H9 (cell line): ENCODE results near the gene SHC4. TPM values are rescaled to one million over a fixed set of nuclear protein-coding genes. Genes with fewer than 3 reads are reported as not detected.

Experiments
- DNase-seq: peaks from one replicate; pipeline ENCODE4 v3.0.0-alpha.2; 2017
- H2AFZ ChIP-seq: one replicate; pipeline ENCODE4 v1.6.1; 2013; ENCODE audit warnings: mild to moderate bottlenecking, low read length, control low read depth, moderate library complexity
- H2AK5ac ChIP-seq: 2 replicates; pipeline ENCODE4 v1.6.1; 2013; ENCODE audit warnings: low read length, control low read depth, mixed read lengths; ENCODE audit not compliant: insufficient read length
- H2BK120ac ChIP-seq: one replicate; pipeline ENCODE4 v1.6.1; 2013; ENCODE audit warnings: low read depth, mild to moderate bottlenecking, low read length, control low read depth, inconsistent platforms; ENCODE audit not compliant: poor library complexity, severe bottlenecking
- H2BK12ac ChIP-seq: 2 replicates; pipeline ENCODE4 v1.6.1; 2013; ENCODE audit warnings: low read length, control low read depth, mixed read lengths, low read depth; ENCODE audit not compliant: insufficient read length
- H2BK15ac ChIP-seq: 2 replicates; pipeline ENCODE4 v1.6.1; 2013; ENCODE audit warnings: low read depth, low read length, control low read depth
- H2BK20ac ChIP-seq: one replicate; pipeline ENCODE4 v1.6.1; 2013; ENCODE audit warnings: low read depth, mild to moderate bottlenecking, low read length, control low read depth, inconsistent platforms; ENCODE audit not compliant: poor library complexity, severe bottlenecking
- H2BK5ac ChIP-seq: 2 replicates; pipeline ENCODE4 v1.6.1; 2013; ENCODE audit warnings: low read length, control low read depth, mixed read lengths; ENCODE audit not compliant: insufficient read length
- H3K14ac ChIP-seq: 2 replicates; pipeline ENCODE4 v1.6.1; 2013; ENCODE audit warnings: low read length, control low read depth; ENCODE audit not compliant: insufficient read depth
- H3K18ac ChIP-seq: 2 replicates; pipeline ENCODE4 v1.6.1; 2013; ENCODE audit warnings: low read depth, mild to moderate bottlenecking, mixed read lengths, low read length, control low read depth; ENCODE audit not compliant: insufficient read length
- H3K23ac ChIP-seq: 2 replicates; pipeline ENCODE4 v1.6.1; 2013; ENCODE audit warnings: low read length, control low read depth, mixed read lengths, low read depth; ENCODE audit not compliant: insufficient read length
- H3K23me2 ChIP-seq: 2 replicates; pipeline ENCODE4 v1.6.1; 2013; ENCODE audit warnings: low read depth, mild to moderate bottlenecking, mixed read lengths, low read length, control low read depth; ENCODE audit not compliant: insufficient read length, poor library complexity, severe bottlenecking
- H3K27ac ChIP-seq: 2 replicates; pipeline ENCODE4 v1.5.1; 2013; ENCODE audit warnings: low read length, control low read depth, mixed read lengths, low read depth; ENCODE audit not compliant: insufficient read length
- H3K27me3 ChIP-seq: 2 replicates; pipeline ENCODE4 v1.6.1; 2013; ENCODE audit warnings: low read length, control low read depth, inconsistent platforms; ENCODE audit not compliant: insufficient read depth
- H3K4ac ChIP-seq: 2 replicates; pipeline ENCODE4 v1.6.1; 2013; ENCODE audit warnings: low read depth, mild to moderate bottlenecking, control low read depth, inconsistent platforms, low read length, moderate library complexity
- H3K4me1 ChIP-seq: 2 replicates; pipeline ENCODE4 v1.6.1; 2013; ENCODE audit warnings: low read length, control low read depth, inconsistent platforms; ENCODE audit not compliant: insufficient read depth
- H3K4me2 ChIP-seq: 2 replicates; pipeline ENCODE4 v1.6.1; 2013; ENCODE audit warnings: low read length, control low read depth, mixed read lengths; ENCODE audit not compliant: insufficient read length, insufficient read depth
- H3K56ac ChIP-seq: 2 replicates; pipeline ENCODE4 v1.6.1; 2013; ENCODE audit warnings: low read depth, mild to moderate bottlenecking, mixed read lengths, low read length, control low read depth; ENCODE audit not compliant: insufficient read length
- H3K79me1 ChIP-seq: 2 replicates; pipeline ENCODE4 v1.6.1; 2013; ENCODE audit warnings: low read depth, mild to moderate bottlenecking, moderate library complexity, low read length, control low read depth, inconsistent platforms; ENCODE audit not compliant: insufficient read depth, poor library complexity, severe bottlenecking
- H3K79me2 ChIP-seq: 2 replicates; pipeline ENCODE4 v1.6.1; 2013; ENCODE audit warnings: low read length, control low read depth, inconsistent platforms; ENCODE audit not compliant: insufficient read depth
- H3K9ac ChIP-seq: 2 replicates; pipeline ENCODE4 v1.6.1; 2013; ENCODE audit warnings: low read length, control low read depth, mixed read lengths; ENCODE audit not compliant: insufficient read length; ENCODE audit errors: extremely low read depth
- H3K9me3 ChIP-seq: one replicate; pipeline ENCODE4 v1.6.1; 2013; ENCODE audit warnings: low read depth, low read length, inconsistent platforms; ENCODE audit not compliant: control insufficient read depth
- H3T11ph ChIP-seq: one replicate; pipeline ENCODE4 v1.6.1; 2013; ENCODE audit warnings: mild to moderate bottlenecking, low read length, control low read depth, inconsistent platforms
- H4K20me1 ChIP-seq: one replicate; pipeline ENCODE4 v1.6.1; 2013; ENCODE audit not compliant: control insufficient read depth, insufficient read length, insufficient read depth
- H4K5ac ChIP-seq: 2 replicates; pipeline ENCODE4 v1.6.1; 2013; ENCODE audit warnings: low read depth, mild to moderate bottlenecking, mixed read lengths, low read length, control low read depth; ENCODE audit not compliant: insufficient read length
- H4K8ac ChIP-seq: replicated peaks from 2 replicates; pipeline ENCODE4 v1.6.1; 2013; ENCODE audit warnings: low read length, control low read depth, mixed read lengths, low read depth; ENCODE audit not compliant: insufficient read length
- H4K91ac ChIP-seq: 2 replicates; pipeline ENCODE4 v1.6.1; 2013; ENCODE audit warnings: low read depth, mild to moderate bottlenecking, moderate library complexity, mixed read lengths, low read length, control low read depth; ENCODE audit not compliant: insufficient read length
- H3K27ac Mint-ChIP-seq, 3 experiments: 2 replicates in 2 of 3; 3 replicates in 1 of 3; pipeline ENCODE4 v1.8.0; 2020 to 2021; ENCODE audit warnings: mixed read lengths in 3 of 3, mild to moderate bottlenecking in 1 of 3, moderate library complexity in 1 of 3
- H3K27me3 Mint-ChIP-seq: 2 replicates; pipeline ENCODE4 v1.8.0; 2021; ENCODE audit warnings: low read depth, mild to moderate bottlenecking, moderate library complexity, mixed read lengths
- H3K36me3 Mint-ChIP-seq, 3 experiments: 2 replicates in 2 of 3; 3 replicates in 1 of 3; pipeline ENCODE4 v1.8.0; 2020 to 2021; ENCODE audit warnings: low read depth in 3 of 3, mixed read lengths in 3 of 3; ENCODE audit not compliant: insufficient read depth in 1 of 3
- H3K4me1 Mint-ChIP-seq, 2 experiments: 2 replicates each; pipeline ENCODE4 v1.8.0; 2020; ENCODE audit warnings: mixed read lengths in 2 of 2
- H3K4me3 Mint-ChIP-seq, 2 experiments: 2 replicates in 1 of 2; 3 replicates in 1 of 2; pipeline ENCODE4 v1.8.0; 2020 to 2021; ENCODE audit warnings: mild to moderate bottlenecking in 2 of 2, mixed read lengths in 2 of 2, moderate library complexity in 1 of 2
- H3K9me3 Mint-ChIP-seq, 2 experiments: 2 replicates in 1 of 2; 3 replicates in 1 of 2; pipeline ENCODE4 v1.8.0; 2020; ENCODE audit warnings: mild to moderate bottlenecking in 2 of 2, mixed read lengths in 2 of 2, moderate library complexity in 1 of 2
- WGBS: extraction: QIAGEN DNeasy Blood & Tissue Kit; methylation state at CpG from one replicate; pipeline ENCODE4 v1.1.7; 2013; ENCODE audit warnings: missing lambda C conversion rate, low lambda C conversion rate, mixed read lengths; ENCODE audit not compliant: insufficient read length; ENCODE audit errors: extremely low coverage; 5-methylcytosine and 5-hydroxymethylcytosine counted together
- total RNA-seq: library from RNA; stranded (reverse); gene quantifications from 2 replicates; pipeline ENCODE4 v1.2.1, GENCODE V29; 2021
- TF ChIP-seq, protein P1 (sequence below): fragments of 200-600 bp; sonication (generic); conservative IDR thresholded peaks from 3 replicates; pipeline ENCODE4 v1.8.0; 2021; ENCODE audit warnings: antibody characterized with exemption, mild to moderate bottlenecking

The SHC4 gene
- total RNA-seq, 1 experiment from 2014 or later: 0.26 TPM

DNA sequence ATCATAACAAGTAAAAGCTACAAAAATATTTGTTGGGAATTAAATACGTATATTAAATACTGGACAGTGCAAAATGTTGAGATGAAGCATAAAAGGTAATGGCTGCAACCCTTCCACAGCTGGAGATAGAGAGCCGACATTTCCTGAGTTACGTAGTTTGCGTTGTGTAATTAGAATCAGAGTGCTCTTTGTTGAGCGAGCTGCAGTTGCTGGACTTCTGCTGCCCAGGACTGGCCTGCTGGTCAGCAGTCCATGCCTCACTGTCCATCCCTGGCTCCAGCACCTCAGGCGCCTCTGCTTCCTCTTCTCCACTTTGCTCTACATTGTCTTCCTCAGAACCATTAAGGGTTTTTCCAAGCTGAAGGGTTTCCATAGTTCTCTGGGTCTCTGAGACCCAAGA, 28.4 kb upstream of the SHC4 start:
- no peak overlapping the region for H2BK15ac ChIP-seq
- no peak overlapping the region for H3T11ph ChIP-seq
- no peaks in the 10 kb centered on the region for H3K4me1 ChIP-seq
- no peak overlapping the region for H4K8ac ChIP-seq
- no CpG with 5 or more reads among the region's 6 CpGs for whole genome bisulfite sequencing
- no peaks in the 10 kb centered on the region for H3K23me2 ChIP-seq
- no peaks in the 10 kb centered on the region for H3K79me2 ChIP-seq
- H4K91ac ChIP-seq: no peak overlapping the region
- Mint-ChIP-seq H3K27ac (no peak overlapping the region), H3K4me1 (no peaks in the 10 kb centered on the region), H3K36me3 (peaks cover 7 to 35% (median 26%) of the 10 kb centered on the region in 3 experiments; a peak in 6 of 7 replicates), H3K9me3 (no peaks in the 10 kb centered on the region), H3K27me3 (peaks cover 1% of the 10 kb centered on the region; the same call in 1 of the 2 replicates), H3K4me3 (no peak overlapping the region)
- H4K5ac ChIP-seq: no peak overlapping the region
- no peak overlapping the region for H2BK20ac ChIP-seq
- no peak overlapping the region for H3K23ac ChIP-seq
- H3K56ac ChIP-seq: no peak overlapping the region
- no peak overlapping the region for H3K4ac ChIP-seq
- DNase-seq: no peak
- no peak overlapping the region for H3K27ac ChIP-seq
- H3K14ac ChIP-seq: no peak overlapping the region
- TF ChIP-seq, protein P1, sequence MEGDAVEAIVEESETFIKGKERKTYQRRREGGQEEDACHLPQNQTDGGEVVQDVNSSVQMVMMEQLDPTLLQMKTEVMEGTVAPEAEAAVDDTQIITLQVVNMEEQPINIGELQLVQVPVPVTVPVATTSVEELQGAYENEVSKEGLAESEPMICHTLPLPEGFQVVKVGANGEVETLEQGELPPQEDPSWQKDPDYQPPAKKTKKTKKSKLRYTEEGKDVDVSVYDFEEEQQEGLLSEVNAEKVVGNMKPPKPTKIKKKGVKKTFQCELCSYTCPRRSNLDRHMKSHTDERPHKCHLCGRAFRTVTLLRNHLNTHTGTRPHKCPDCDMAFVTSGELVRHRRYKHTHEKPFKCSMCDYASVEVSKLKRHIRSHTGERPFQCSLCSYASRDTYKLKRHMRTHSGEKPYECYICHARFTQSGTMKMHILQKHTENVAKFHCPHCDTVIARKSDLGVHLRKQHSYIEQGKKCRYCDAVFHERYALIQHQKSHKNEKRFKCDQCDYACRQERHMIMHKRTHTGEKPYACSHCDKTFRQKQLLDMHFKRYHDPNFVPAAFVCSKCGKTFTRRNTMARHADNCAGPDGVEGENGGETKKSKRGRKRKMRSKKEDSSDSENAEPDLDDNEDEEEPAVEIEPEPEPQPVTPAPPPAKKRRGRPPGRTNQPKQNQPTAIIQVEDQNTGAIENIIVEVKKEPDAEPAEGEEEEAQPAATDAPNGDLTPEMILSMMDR: no peak
- H3K18ac ChIP-seq: no peak overlapping the region
- H4K20me1 ChIP-seq: no peaks in the 10 kb centered on the region
- H2AFZ ChIP-seq: no peak overlapping the region
- no peak overlapping the region for H2BK120ac ChIP-seq
- no peaks in the 10 kb centered on the region for H3K27me3 ChIP-seq
- H3K4me2 ChIP-seq: no peak overlapping the region
- H2AK5ac ChIP-seq: no peak overlapping the region
- H3K9me3 ChIP-seq: no peaks in the 10 kb centered on the region
- H2BK12ac ChIP-seq: no peak overlapping the region
- H3K9ac ChIP-seq: no peak overlapping the region
- no peak overlapping the region for H2BK5ac ChIP-seq
- H3K79me1 ChIP-seq: no peaks in the 10 kb centered on the region
